GM19043 (cell line): ENCODE measurements around the gene CSN2.
"Not testable (repeated sequence)": the region's sequence is repeated elsewhere in the genome, so short reads cannot be mapped to it uniquely, and the experiment has no call there.

Experiments used
- ATAC-seq: cut with Tn5 transposase; IDR thresholded peaks from one replicate; pipeline ENCODE4 v1.9.1; 2021; ENCODE audit warnings: low read depth; ENCODE audit not compliant: unreplicated experiment

CSN2 gene

GRCh38 chr4:69965628-69966027 is at the start of gene CSN2:
Gene CSN2 (minus strand): TSS chr4:69965728. CDS start chr4:69960995, 4,733 bp downstream.
- no peak for ATAC-seq

- no peak for ATAC-seq
These were observed 43.2 kb upstream of the CSN2 start for GRCh38 chr4:70008771-70009170.

GRCh38 chr4:70002507-70002906 is 37.0 kb upstream of the CSN2 start:
- no peak for ATAC-seq

- no peak for ATAC-seq
These were observed 35.2 kb upstream of the CSN2 start for GRCh38 chr4:70000711-70001110.

- no peak for ATAC-seq
These were observed 33.9 kb upstream of the CSN2 start for GRCh38 chr4:69999420-69999819.

GRCh38 chr4:69995526-69996016 is 30.0 kb upstream of the CSN2 start, which contains the start of gene STATH:
Gene STATH (plus strand): TSS chr4:69995966. CDS start chr4:69998438, 2,472 bp downstream.
- no peak for ATAC-seq

GRCh38 chr4:69994782-69995181 is 29.3 kb upstream of the CSN2 start:
- no peak for ATAC-seq

GRCh38 chr4:69991016-69991415 is 25.5 kb upstream of the CSN2 start:
- ATAC-seq = no peak

- no peak for ATAC-seq
These were observed 21.1 kb upstream of the CSN2 start for GRCh38 chr4:69986663-69987062.

GRCh38 chr4:69984030-69984443 is 18.5 kb upstream of the CSN2 start:
- no peak for ATAC-seq

- no peak for ATAC-seq
These were observed 12.1 kb upstream of the CSN2 start for GRCh38 chr4:69977582-69977981.

GRCh38 chr4:69974631-69975030 is 9.1 kb upstream of the CSN2 start:
- no peak for ATAC-seq

- no peak for ATAC-seq
These were observed 4.5 kb upstream of the CSN2 start for GRCh38 chr4:69970071-69970470.

- no peak for ATAC-seq
These were observed 8.3 kb downstream of the CSN2 start for GRCh38 chr4:69957209-69957608.

- ATAC-seq = no peak
These were observed 13.9 kb downstream of the CSN2 start for GRCh38 chr4:69951602-69952001.

- no peak for ATAC-seq
These were observed 29.0 kb downstream of the CSN2 start for GRCh38 chr4:69936566-69936965.

GRCh38 chr4:69934150-69934549 is 31.4 kb downstream of the CSN2 start:
- no peak for ATAC-seq

- no peak for ATAC-seq
These were observed 34.8 kb downstream of the CSN2 start, which contains the start of gene CSN1S1 for GRCh38 chr4:69930768-69931167. Gene CSN1S1 (plus strand): TSS chr4:69931068. CDS start chr4:69932556, 1,488 bp downstream.

GRCh38 chr4:69923782-69924410 is 41.6 kb downstream of the CSN2 start:
- ATAC-seq = not testable (repeated sequence)

- no peak for ATAC-seq
These were observed 44.7 kb downstream of the CSN2 start for GRCh38 chr4:69920874-69921273.

GRCh38 chr4:69910016-69910782 is 55.3 kb downstream of the CSN2 start:
- peak; percentile 56 for ATAC-seq

GRCh38 chr4:69909195-69909594 is 56.3 kb downstream of the CSN2 start:
- peak; percentile 42 for ATAC-seq
